NCI-H526 treated with DMSO at 0.1 percent for 48 hours (cell line): ENCODE data around the gene PLA2R1.

Experiments
- DNase-seq: peaks from one replicate; lab custom pipeline; 2025; lab: John Stamatoyannopoulos, UW

The PLA2R1 gene

DNA sequence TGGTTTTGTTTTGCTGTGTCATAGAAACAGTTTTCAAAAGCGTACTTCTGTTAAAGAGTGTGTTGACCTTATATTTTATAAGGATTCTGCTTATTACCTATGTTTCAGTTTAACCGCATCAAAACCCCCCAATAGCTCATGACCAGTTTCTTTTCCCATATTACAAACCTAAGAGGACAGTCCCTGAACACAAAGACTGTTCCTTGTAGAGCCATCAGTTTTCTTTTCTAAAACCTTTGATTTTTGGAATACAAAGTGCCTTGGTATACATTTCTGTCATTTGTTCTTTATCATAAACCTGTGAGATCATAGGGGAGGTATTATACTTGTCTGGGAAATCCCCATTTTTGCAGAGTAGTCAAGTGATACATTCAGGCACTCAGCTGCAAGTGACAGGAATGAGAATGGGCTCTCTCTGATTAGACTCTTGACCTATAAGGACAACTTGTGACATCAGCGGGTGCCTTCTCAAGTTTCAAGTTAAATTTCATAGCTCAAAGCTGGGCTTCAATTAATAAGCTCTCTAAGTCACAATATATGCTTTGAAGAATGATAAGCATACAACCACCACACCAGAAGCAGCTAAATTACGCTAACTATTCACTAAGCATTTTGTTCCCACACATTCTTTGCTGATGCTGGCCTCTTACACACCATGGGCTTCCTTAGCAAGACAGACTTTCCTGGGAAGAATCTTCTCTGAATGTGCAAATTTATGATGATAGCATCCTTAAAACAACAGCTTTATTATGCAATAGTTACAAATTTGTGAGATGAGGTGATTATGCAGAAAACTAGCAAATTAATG is 167.0 kb downstream of the PLA2R1 start:
- no peak for DNase-seq

DNA sequence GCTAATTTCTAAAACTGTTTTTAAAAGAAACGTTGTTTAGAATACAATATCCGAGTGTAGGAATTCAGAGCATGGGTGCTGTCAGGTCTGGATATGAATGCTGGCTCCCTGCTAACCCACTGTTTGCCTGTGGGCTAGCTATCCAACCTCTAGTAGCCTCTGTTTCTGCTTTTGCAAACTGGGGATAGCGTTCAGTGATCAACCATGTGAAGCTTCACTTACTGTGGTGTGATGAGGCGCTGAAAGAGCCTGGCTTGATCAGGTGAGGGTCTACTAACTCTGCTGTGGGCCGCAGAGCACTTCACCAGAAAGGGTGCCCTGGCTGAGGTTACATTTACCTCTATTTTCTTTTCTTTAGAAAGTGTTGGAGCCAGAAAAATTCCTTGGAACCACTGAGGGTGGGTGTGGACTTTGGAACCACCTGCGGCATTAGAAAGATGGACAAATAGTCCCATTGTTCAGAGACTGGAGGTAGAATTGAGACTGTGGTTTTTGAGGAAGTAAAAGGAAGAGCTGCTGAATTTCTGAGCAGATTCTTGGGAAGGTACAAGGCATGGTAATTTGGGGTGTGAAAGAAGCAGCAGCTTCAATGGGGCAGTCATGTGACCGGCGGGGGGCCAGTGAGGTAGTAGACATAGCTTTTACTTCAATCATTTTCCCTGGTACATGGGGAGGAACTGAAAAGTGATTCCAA is 168.1 kb downstream of the PLA2R1 start:
- DNase-seq: no peak

DNA sequence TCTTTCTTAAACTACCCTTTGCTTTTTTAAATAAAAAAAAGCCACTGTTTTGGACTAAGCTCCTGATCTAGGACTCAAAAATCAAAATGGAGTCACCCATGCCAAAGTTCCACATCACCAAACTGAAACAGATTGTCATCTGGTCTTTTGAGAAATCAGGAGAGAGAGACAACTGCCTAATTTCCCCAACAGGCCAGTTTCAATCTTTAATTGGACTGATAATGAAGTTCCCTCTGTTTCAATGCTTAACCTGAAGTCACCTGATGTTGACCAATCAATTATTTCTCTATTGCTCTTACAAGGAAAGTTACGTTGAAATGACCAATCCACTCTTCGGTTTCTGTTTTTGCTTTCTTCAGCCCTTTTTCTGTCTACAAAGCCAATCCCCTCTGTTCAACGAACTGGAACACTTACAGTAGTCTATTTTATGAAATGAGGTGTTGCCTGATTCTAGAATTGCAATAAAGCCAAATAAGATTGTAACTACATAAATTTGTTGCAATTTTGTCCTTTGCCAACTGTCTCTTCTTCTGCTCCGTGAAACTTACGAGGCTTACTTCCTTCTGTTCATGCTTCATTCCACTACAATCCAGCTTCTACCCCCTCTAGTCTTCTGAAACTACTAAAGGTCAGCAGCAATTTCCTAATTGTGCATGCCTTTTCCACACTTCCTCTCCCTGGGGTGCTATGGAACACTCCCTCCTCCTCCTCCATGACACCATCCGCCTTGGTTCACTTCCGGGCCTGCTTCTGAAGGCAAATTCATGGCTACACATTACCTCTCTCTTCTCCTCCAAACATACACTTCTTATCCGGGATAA is 169.2 kb downstream of the PLA2R1 start:
- no peak for DNase-seq

DNA sequence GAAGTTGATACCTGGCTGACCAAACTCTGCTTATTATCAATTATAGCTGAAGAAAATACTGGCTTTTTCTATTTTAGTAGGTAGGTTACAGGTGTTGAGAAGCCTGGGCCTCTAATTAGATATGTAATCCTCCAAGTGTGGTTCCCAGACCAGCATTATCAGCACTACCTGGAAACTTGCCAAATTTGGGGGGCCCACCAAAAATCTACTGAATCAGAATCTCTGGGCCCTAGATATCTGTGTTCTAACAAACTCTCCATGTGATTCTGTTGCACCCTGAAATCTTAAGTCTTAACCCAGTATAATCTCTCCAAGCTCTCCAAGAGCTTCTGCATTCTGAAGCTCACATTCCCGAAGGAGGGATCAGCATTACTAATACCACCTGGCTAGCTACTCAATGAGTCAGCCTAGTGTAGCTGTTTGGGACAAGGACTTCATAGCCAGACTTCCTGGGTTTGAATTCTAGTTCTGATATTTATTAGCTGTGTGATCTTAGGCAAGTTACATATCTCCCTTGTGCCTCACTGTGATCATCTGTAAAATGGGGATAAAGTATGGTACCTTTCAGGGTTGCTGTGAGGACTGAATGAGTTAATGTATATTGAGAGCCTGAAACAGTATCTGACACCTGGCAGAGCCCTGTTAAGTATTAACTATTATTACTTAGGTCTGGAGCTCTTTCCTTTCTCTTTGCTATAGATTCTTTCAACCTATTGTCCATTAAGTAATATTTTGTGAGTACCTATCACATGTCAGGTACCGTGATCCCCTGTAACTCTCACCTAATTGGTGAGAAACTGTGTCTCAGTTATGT is 170.3 kb downstream of the PLA2R1 start:
- no peak for DNase-seq

DNA sequence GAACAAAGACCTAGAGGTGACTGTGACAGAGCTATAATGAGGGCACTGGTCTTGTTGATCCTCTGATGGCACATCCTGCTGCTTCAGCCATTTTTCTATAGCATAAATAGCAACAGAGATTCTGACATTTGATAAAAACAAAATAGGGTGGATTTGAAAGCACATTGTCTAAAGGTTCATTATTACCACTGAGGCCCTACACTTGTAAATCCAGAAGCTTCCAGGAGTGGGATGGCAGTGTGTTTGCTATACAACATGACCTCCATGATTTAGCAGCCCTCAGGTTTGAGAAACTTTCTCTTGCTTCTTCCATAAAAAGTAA is 171.2 kb downstream of the PLA2R1 start:
- no peak for DNase-seq

DNA sequence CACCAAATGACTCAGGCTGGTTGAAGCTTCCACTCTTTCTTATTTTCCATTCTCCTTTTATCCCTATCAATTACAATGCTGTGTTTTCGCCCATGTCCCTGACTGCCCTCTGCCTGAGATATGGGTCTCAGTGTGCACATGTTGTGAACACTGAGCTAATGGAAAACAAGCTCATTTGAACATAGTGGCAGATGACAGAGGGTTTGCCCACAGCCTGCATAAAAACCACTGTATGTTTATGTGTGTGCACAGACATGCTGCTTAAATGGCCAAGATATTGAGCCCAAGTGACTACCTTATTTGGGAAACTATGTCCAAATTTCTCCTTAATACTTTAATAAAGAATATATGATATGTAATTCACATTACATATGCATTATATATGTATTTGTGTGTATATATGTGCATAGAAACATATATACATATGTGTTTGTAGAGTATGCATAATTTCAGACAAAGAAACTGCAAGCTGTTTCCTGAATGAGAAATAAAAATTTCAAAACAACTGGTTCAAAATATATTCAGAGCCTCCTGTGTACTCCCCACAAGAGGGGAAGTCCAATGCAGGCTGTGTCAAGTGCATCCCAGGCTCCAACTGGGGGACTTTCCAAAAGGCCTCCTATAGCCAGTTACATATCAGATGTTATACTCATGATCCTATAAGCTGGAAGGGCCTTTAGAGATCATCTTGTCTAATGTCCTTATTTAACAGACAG is 171.7 kb downstream of the PLA2R1 start:
- DNase-seq: no peak

DNA sequence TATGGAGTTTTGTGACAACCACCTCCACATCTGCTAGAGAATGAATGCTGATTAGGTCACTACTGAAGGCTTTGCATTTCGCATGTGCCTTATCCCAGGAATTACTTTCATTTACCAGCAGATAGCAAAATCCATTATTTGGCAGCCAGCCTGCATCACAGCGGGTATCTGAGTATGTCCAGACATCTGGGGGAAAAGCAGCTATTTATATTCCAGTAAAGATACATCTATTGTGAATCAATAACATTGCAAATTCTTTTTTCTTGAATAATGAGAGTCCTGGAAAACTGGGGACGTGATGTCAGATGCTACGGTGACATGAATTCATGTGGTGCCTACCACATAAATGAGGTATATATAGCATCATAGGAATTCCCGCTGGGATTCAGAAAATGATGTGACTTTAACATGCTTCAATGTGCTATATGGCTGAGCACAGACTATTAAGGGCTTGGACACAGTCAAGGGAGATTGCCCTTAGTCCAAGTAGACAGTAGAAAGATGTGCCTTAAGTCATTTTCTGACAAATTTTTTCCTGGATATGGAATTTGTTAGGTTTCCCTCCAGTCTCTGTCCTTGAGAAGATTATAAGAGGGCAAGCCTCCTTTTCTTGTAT is 180.2 kb downstream of the PLA2R1 start:
- no peak for DNase-seq
